Uterus (tissue), 2 donors: ENCODE measurements around the gene RNASEL.

Experiments
- POLR2A ChIP-seq, 2 donors: fragments of 450-650 bp; IDR thresholded peaks; one replicate each; pipeline ENCODE4 v1.6.1; 2016; ENCODE audit warnings: antibody characterized with exemption in 2 of 2, mild to moderate bottlenecking in 1 of 2, moderate library complexity in 1 of 2
- TF ChIP-seq, protein P1 (sequence below), 4 experiments: fragments of 200-600 bp in 2 of 4; fragments of 450-650 bp in 2 of 4; sonication (generic) in 2 of 4; IDR thresholded peaks; one replicate each; pipeline ENCODE4 v1.5.1; 2016 to 2019; ENCODE audit warnings: antibody characterized with exemption in 4 of 4, mild to moderate bottlenecking in 2 of 4, moderate library complexity in 1 of 4

DNA sequence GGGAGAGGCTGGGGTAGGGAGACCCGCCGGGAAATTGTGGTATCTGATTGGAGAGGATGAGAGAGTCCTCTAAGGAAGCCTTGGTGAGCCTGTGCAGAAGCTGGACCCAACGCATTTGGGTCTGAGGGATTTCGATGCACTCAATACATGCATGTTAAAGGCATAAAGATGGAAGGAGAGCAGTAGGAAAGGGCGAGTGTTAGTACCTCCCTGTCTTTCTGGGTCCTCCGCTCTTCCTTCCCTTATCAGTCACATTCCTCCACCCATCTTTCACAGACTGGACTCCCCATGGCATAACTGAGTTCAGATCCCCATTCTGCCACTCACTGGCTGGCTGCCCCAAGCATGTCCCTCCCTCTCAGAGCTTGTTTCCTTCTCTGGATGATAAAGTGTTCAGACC lies 7.9 kb upstream of the RNASEL start:
- no peak for TF ChIP-seq POLR2A (IDR thresholded peaks at IDR 0.05)
- TF ChIP-seq, protein P1, sequence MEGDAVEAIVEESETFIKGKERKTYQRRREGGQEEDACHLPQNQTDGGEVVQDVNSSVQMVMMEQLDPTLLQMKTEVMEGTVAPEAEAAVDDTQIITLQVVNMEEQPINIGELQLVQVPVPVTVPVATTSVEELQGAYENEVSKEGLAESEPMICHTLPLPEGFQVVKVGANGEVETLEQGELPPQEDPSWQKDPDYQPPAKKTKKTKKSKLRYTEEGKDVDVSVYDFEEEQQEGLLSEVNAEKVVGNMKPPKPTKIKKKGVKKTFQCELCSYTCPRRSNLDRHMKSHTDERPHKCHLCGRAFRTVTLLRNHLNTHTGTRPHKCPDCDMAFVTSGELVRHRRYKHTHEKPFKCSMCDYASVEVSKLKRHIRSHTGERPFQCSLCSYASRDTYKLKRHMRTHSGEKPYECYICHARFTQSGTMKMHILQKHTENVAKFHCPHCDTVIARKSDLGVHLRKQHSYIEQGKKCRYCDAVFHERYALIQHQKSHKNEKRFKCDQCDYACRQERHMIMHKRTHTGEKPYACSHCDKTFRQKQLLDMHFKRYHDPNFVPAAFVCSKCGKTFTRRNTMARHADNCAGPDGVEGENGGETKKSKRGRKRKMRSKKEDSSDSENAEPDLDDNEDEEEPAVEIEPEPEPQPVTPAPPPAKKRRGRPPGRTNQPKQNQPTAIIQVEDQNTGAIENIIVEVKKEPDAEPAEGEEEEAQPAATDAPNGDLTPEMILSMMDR (IDR thresholded peaks at IDR 0.05): no peak
